ENCODE results near the gene BMP10. TPM values are rescaled to one million over a fixed set of nuclear protein-coding genes. Genes with fewer than 3 reads are reported as not detected.

BMP10 gene
- total and polyA plus RNA-seq, 2 of the 13 experiments (the other 11 are each of a cell fraction or from before 2014, with no cell fraction given): not detected

DNA sequence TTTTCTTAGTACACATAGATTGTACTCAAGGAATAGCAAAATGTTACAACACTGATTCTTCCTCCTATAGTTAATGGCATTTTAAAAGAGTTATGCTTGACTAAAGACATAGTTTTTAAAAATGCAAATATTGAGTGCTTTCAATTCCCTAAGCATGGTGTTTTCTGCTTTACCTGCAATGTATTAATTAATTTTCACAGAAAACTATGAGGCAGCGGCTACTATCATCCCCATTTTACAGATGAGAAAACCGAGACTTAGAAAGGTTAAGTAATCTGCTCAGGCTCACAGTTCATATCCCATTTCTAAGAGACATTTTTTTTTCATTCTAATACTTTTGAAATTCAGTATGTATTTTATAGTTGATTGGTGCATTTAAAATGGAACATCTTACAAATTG, 38.0 kb downstream of the BMP10 start:
- FAIRE-seq (no peak), ATAC-seq (no peak), DNase-seq (ENCODE audit: low spot score) (no peak)
- H3K4me3 ChIP-seq (replicated peaks in 1 of 3; ENCODE audit: insufficient read depth in 1 of 3, low read depth in 2 of 3, low read length in 3 of 3): no peak overlapping the region
- no peaks in the 10 kb centered on the region for H3K9me3 ChIP-seq (ENCODE audit: low read length)
- H3K4me2 ChIP-seq (ENCODE audit: low read depth, low read length): no peak overlapping the region
- TF ChIP-seq ZNF138 (CRISPR knock-in tag; IDR thresholded peaks at IDR 0.05; ENCODE audit: low read depth): no peak
- 0 out of 2 replicates have a peak, but pooled peaks have one; percentile 30 for TF ChIP-seq ZNF629 (CRISPR knock-in tag; conservative IDR thresholded peaks at IDR 0.05)
- no peak for TF ChIP-seq ZNF451 (CRISPR knock-in tag; IDR thresholded peaks at IDR 0.05)
- no peak for TF ChIP-seq NRL (CRISPR knock-in tag; IDR thresholded peaks at IDR 0.05; ENCODE audit: borderline replicate concordance)
- WGBS (ENCODE audit: low lambda C conversion rate): 0% methylated on average over 2 of the region's 2 CpGs
- no peaks in the 10 kb centered on the region for H3K36me3 ChIP-seq (replicated peaks in 1 of 2; ENCODE audit: control insufficient read depth in 1 of 2, insufficient read depth in 2 of 2, low read length in 2 of 2)
- intact Hi-C loops (cut with micrococcal nuclease; ENCODE audit: unreplicated experiment): no loop called here
- H3K9ac ChIP-seq (ENCODE audit: insufficient read depth, low read depth, low read length): no peak overlapping the region
- no peak overlapping the region for H2AFZ ChIP-seq (ENCODE audit: low read length)
- BruUV-seq (replicated peaks): no TSS peak
- ChIA-PET CTCF (ENCODE audit: low intra/inter-chr PET ratio, low total read pairs) (interaction anchor here (1.8 kb wide), 1 partner anchor 370 kb away, joined by 3 read pairs; no protein-coding TSS in a partner anchor), POLR2A (no interaction called here)
- H4K20me1 ChIP-seq (ENCODE audit: insufficient read depth, low read length): no peaks in the 10 kb centered on the region
- in situ Hi-C loops (cut with HindIII; ENCODE audit: extremely low pct_ligation_motif_present, low pct_unique_long_range_greater_than_20kb): no loop called here
- H3K4me1 ChIP-seq (ENCODE audit: insufficient read depth, low read length): peaks cover 9% of the 10 kb centered on the region; the same call in 1 of the 2 replicates
- peaks cover 4% of the 10 kb centered on the region in 2 experiments; a peak in 2 of 5 replicates for H3K27me3 ChIP-seq (ENCODE audit: control insufficient read depth in 1 of 2, insufficient read depth in 2 of 2, low read length in 2 of 2)
- no peaks in the 10 kb centered on the region for H3K79me2 ChIP-seq (ENCODE audit: insufficient read depth, low read length)
- no peak overlapping the region for H3K27ac ChIP-seq (ENCODE audit: extremely low read length, insufficient read depth, low read length)

DNA sequence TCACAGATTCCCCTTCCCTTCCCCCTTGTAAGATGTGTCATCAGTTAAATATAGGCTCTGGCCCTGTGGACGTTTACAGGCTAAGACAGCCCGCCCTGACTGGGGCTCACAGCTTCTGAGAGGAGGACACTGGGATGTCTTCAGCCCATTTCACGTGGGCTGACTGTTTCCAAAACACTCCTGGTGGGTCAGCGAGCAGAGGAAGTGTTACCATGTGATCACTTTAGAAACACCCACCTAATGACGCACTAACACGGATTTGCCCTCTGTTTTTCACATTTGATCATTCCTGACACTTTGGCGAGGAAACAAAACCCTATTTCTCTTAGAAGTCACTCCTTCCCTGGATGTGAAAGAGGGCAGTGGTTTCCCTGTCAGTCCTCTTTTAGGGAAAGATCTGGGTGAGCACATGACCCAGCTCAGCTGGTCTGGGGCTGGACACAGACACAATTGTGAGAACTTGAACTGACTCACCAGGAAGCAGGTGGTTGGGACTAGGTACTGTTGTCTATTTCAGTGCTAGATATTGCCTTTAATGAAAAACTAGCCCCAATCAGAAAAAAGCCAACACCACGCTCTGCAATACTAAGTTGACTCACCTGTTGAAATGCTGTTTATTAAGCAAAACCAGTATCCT, 38.8 kb downstream of the BMP10 start:
- no TSS peak for BruUV-seq (replicated peaks)
- ChIA-PET CTCF (ENCODE audit: low intra/inter-chr PET ratio, low total read pairs) (interaction anchor here (1.8 kb wide), 1 partner anchor 369 kb away, joined by 3 read pairs; no protein-coding TSS in a partner anchor), POLR2A (no interaction called here)
- H2AFZ ChIP-seq (ENCODE audit: low read length): no peak overlapping the region
- peaks cover 9% of the 10 kb centered on the region; the same call in 1 of the 2 replicates for H3K4me1 ChIP-seq (ENCODE audit: insufficient read depth, low read length)
- DNase-seq (ENCODE audit: low spot score) (no peak), ATAC-seq (no peak), FAIRE-seq (no peak)
- in situ Hi-C loops (cut with HindIII; ENCODE audit: extremely low pct_ligation_motif_present, low pct_unique_long_range_greater_than_20kb) (no loop called here), intact Hi-C loops (cut with micrococcal nuclease; ENCODE audit: unreplicated experiment) (no loop called here)
- WGBS (ENCODE audit: low lambda C conversion rate): 0% methylated on average over 8 of the region's 8 CpGs
- H3K27ac ChIP-seq (ENCODE audit: extremely low read length, insufficient read depth, low read length): no peak overlapping the region
- H3K4me2 ChIP-seq (ENCODE audit: low read depth, low read length): no peak overlapping the region; the same call in 1 of the 2 replicates
- H3K9me3 ChIP-seq (ENCODE audit: low read length): no peaks in the 10 kb centered on the region
- no peak overlapping the region for H3K9ac ChIP-seq (ENCODE audit: insufficient read depth, low read depth, low read length)
- no peak overlapping the region for H3K4me3 ChIP-seq (replicated peaks in 1 of 3; ENCODE audit: insufficient read depth in 1 of 3, low read depth in 2 of 3, low read length in 3 of 3)
- no peaks in the 10 kb centered on the region for H3K36me3 ChIP-seq (replicated peaks in 1 of 2; ENCODE audit: control insufficient read depth in 1 of 2, insufficient read depth in 2 of 2, low read length in 2 of 2)
- H3K79me2 ChIP-seq (ENCODE audit: insufficient read depth, low read length): no peaks in the 10 kb centered on the region
- TF ChIP-seq, protein P1, sequence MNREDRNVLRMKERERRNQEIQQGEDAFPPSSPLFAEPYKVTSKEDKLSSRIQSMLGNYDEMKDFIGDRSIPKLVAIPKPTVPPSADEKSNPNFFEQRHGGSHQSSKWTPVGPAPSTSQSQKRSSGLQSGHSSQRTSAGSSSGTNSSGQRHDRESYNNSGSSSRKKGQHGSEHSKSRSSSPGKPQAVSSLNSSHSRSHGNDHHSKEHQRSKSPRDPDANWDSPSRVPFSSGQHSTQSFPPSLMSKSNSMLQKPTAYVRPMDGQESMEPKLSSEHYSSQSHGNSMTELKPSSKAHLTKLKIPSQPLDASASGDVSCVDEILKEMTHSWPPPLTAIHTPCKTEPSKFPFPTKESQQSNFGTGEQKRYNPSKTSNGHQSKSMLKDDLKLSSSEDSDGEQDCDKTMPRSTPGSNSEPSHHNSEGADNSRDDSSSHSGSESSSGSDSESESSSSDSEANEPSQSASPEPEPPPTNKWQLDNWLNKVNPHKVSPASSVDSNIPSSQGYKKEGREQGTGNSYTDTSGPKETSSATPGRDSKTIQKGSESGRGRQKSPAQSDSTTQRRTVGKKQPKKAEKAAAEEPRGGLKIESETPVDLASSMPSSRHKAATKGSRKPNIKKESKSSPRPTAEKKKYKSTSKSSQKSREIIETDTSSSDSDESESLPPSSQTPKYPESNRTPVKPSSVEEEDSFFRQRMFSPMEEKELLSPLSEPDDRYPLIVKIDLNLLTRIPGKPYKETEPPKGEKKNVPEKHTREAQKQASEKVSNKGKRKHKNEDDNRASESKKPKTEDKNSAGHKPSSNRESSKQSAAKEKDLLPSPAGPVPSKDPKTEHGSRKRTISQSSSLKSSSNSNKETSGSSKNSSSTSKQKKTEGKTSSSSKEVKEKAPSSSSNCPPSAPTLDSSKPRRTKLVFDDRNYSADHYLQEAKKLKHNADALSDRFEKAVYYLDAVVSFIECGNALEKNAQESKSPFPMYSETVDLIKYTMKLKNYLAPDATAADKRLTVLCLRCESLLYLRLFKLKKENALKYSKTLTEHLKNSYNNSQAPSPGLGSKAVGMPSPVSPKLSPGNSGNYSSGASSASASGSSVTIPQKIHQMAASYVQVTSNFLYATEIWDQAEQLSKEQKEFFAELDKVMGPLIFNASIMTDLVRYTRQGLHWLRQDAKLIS (CRISPR knock-in tag; IDR thresholded peaks at IDR 0.05): no peak
- no peak for TF ChIP-seq MZF1 (CRISPR knock-in tag; IDR thresholded peaks at IDR 0.05; ENCODE audit: borderline replicate concordance)
- no peak for TF ChIP-seq MATR3 (CRISPR knock-in tag; IDR thresholded peaks at IDR 0.05)
- no peak for TF ChIP-seq CEBPG (CRISPR knock-in tag; IDR thresholded peaks at IDR 0.05)
- H4K20me1 ChIP-seq (ENCODE audit: insufficient read depth, low read length): no peaks in the 10 kb centered on the region
- peaks cover 4 to 7% of the 10 kb centered on the region in 2 experiments; a peak in 2 of 5 replicates for H3K27me3 ChIP-seq (ENCODE audit: control insufficient read depth in 1 of 2, insufficient read depth in 2 of 2, low read length in 2 of 2)

Measured in HepG2 (cell line).